Effector CD4-positive, alpha-beta T cell (primary cell): ENCODE results near the gene GREB1.

Experiments
- DNase-seq: peaks from one replicate; pipeline ENCODE4 v3.0.0-alpha.2; 2020

Gene GREB1

GRCh38 chr2:11581124-11581796 is 47.4 kb downstream of the GREB1 start:
- no peak for DNase-seq

- no peak for DNase-seq
These were observed 48.2 kb downstream of the GREB1 start for GRCh38 chr2:11581797-11582611.

GRCh38 chr2:11582612-11582861 is 48.7 kb downstream of the GREB1 start:
- no peak for DNase-seq

GRCh38 chr2:11582862-11583752 is 49.3 kb downstream of the GREB1 start:
- DNase-seq, result peak; percentile 37

GRCh38 chr2:11583840-11584524 is 50.1 kb downstream of the GREB1 start:
- peak; percentile 19 for DNase-seq

GRCh38 chr2:11584525-11585056 is 50.7 kb downstream of the GREB1 start:
- no peak for DNase-seq

- no peak for DNase-seq
These were observed 51.2 kb downstream of the GREB1 start for GRCh38 chr2:11585071-11585470.

GRCh38 chr2:11588228-11589110 is 54.6 kb downstream of the GREB1 start:
- no peak for DNase-seq

- no peak for DNase-seq
These were observed 55.6 kb downstream of the GREB1 start for GRCh38 chr2:11589316-11589940.

GRCh38 chr2:11590193-11590592 is 56.3 kb downstream of the GREB1 start:
- no peak for DNase-seq

- DNase-seq, result no peak
These were observed 57.2 kb downstream of the GREB1 start for GRCh38 chr2:11591091-11591490.

- no peak for DNase-seq
These were observed 59.1 kb downstream of the GREB1 start for GRCh38 chr2:11592671-11593574.

GRCh38 chr2:11596801-11597200 is 63.0 kb downstream of the GREB1 start:
- no peak for DNase-seq

- DNase-seq, result no peak
These were observed 63.8 kb downstream of the GREB1 start for GRCh38 chr2:11597538-11598225.

GRCh38 chr2:11598228-11598731 is 64.4 kb downstream of the GREB1 start:
- DNase-seq, result no peak

- DNase-seq, result no peak
These were observed 68.8 kb downstream of the GREB1 start for GRCh38 chr2:11602563-11603204.

- DNase-seq, result no peak
These were observed 76.9 kb downstream of the GREB1 start for GRCh38 chr2:11610624-11611242.

- DNase-seq, result no peak
These were observed 77.4 kb downstream of the GREB1 start for GRCh38 chr2:11611251-11611650.
